Mammary epithelial cell (primary cell): Measurements from ENCODE around the gene OTOL1.

Source experiments
- EZH2 ChIP-seq: IDR thresholded peaks from 2 replicates; pipeline ENCODE4 v1.6.1; 2012; ENCODE audit warnings: low read length, inconsistent platforms, borderline replicate concordance
- TF ChIP-seq, protein P1 (sequence below), 2 donors: IDR thresholded peaks in 1 of 2; conservative IDR thresholded peaks in 1 of 2; 2 replicates each; pipeline ENCODE4 v1.5.1; 2011 to 2012; ENCODE audit warnings: inconsistent platforms in 2 of 2, low read length in 2 of 2, mild to moderate bottlenecking in 2 of 2, control low read depth in 1 of 2, low read depth in 1 of 2; ENCODE audit not compliant: insufficient read depth in 1 of 2; ENCODE audit errors: extremely low read depth in 1 of 2

DNA sequence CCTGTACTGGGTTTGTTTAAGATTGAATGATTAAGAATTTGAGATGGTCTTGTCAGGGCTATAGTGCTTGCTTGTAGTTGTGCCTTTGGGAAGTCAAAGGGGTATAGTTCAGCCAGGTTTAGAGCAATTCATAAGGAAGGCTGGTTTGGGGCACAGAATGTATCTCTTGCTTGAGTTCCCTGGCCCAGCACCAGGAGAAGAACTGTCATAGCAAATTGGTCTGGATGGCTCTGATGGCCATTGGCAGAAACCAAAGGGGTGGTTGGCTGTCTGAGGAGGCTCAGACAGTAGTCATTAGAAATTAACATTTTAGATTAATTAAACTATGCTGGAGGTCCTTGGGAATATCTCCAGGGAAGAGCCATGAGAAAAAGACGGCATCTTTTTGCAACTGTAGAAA is 25.4 kb upstream of the OTOL1 start:
- no peak for TF ChIP-seq EZH2
- TF ChIP-seq, protein P1, sequence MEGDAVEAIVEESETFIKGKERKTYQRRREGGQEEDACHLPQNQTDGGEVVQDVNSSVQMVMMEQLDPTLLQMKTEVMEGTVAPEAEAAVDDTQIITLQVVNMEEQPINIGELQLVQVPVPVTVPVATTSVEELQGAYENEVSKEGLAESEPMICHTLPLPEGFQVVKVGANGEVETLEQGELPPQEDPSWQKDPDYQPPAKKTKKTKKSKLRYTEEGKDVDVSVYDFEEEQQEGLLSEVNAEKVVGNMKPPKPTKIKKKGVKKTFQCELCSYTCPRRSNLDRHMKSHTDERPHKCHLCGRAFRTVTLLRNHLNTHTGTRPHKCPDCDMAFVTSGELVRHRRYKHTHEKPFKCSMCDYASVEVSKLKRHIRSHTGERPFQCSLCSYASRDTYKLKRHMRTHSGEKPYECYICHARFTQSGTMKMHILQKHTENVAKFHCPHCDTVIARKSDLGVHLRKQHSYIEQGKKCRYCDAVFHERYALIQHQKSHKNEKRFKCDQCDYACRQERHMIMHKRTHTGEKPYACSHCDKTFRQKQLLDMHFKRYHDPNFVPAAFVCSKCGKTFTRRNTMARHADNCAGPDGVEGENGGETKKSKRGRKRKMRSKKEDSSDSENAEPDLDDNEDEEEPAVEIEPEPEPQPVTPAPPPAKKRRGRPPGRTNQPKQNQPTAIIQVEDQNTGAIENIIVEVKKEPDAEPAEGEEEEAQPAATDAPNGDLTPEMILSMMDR (conservative IDR thresholded peaks at IDR 0.05 in 1 of 2, IDR thresholded peaks at IDR 0.05 in 1 of 2; ENCODE audit: extremely low read depth in 1 of 2, insufficient read depth in 1 of 2, low read depth in 1 of 2, low read length in 2 of 2): no peak
